NCI-H69 (cell line): ENCODE results near the gene TBXAS1.

Experiments used
- DNase-seq: peaks from one replicate; lab custom pipeline; 2025; lab: John Stamatoyannopoulos, UW

Gene TBXAS1

GRCh38 chr7:140049339-140050024 is 220.4 kb downstream of the TBXAS1 start:
- peak; percentile 40 for DNase-seq

GRCh38 chr7:140050100-140050499 is 221.0 kb downstream of the TBXAS1 start:
- no peak for DNase-seq

- DNase-seq, result no peak
These were observed 222.8 kb downstream of the TBXAS1 start for GRCh38 chr7:140051820-140052219.

GRCh38 chr7:140053812-140054539 is 224.9 kb downstream of the TBXAS1 start:
- no peak for DNase-seq

GRCh38 chr7:140054751-140055150 is 225.7 kb downstream of the TBXAS1 start:
- DNase-seq, result no peak

GRCh38 chr7:140055833-140056232 is 226.8 kb downstream of the TBXAS1 start:
- no peak for DNase-seq

- DNase-seq, result no peak
These were observed 227.5 kb downstream of the TBXAS1 start for GRCh38 chr7:140056431-140057142.

- no peak for DNase-seq
These were observed 228.1 kb downstream of the TBXAS1 start for GRCh38 chr7:140057143-140057535.

GRCh38 chr7:140058517-140058916 is 229.5 kb downstream of the TBXAS1 start:
- DNase-seq, result no peak

- peak; percentile 52 for DNase-seq
These were observed 230.5 kb downstream of the TBXAS1 start for GRCh38 chr7:140059273-140060242.

- DNase-seq, result no peak
These were observed 231.2 kb downstream of the TBXAS1 start for GRCh38 chr7:140060243-140060630.

- peak; percentile 33 for DNase-seq
These were observed 231.9 kb downstream of the TBXAS1 start for GRCh38 chr7:140060788-140061606.

GRCh38 chr7:140061607-140061930 is 232.5 kb downstream of the TBXAS1 start:
- peak; percentile 48 for DNase-seq

- DNase-seq, result peak; percentile 68
These were observed 233.1 kb downstream of the TBXAS1 start for GRCh38 chr7:140062118-140062527.

GRCh38 chr7:140062528-140063299 is 233.7 kb downstream of the TBXAS1 start, which contains the start of gene PARP12:
Gene PARP12, minus strand, starts transcription at chr7:140062951. Its CDS starts 104 bp downstream, at chr7:140062847.
- peak; percentile 87 for DNase-seq

- no peak for DNase-seq
These were observed 238.0 kb downstream of the TBXAS1 start for GRCh38 chr7:140067052-140067451.

- DNase-seq, result no peak
These were observed 239.0 kb downstream of the TBXAS1 start for GRCh38 chr7:140068033-140068432.

- no peak for DNase-seq
These were observed 240.4 kb downstream of the TBXAS1 start for GRCh38 chr7:140069298-140069949.
